Calu3 (cell line): ENCODE results near the gene CSTB. TPM values are rescaled to one million over a fixed set of nuclear protein-coding genes. Genes with fewer than 3 reads are reported as not detected.

Experiments used
- BruUV-seq: library from RNA; stranded (reverse); fragments of 400-500 nt; replicated peaks from 2 replicates; lab custom pipeline; 2021; lab: Mats Ljungman, UMichigan
- CTCF ChIA-PET: fragments of 300-600 bp; sonication (Branson Sonifier 250); formaldehyde crosslinking; loops from one replicate; lab custom pipeline; 2022; ENCODE audit warnings: antibody characterized with exemption; lab: Charles Lee
- DNase-seq: peaks from one replicate; pipeline ENCODE4 v3.0.0; 2022
- H3K27ac Mint-ChIP-seq: one replicate; pipeline ENCODE4 v1.8.0; 2022; ENCODE audit warnings: mixed read lengths; ENCODE audit not compliant: unreplicated experiment
- H3K27me3 Mint-ChIP-seq: one replicate; pipeline ENCODE4 v1.8.0; 2022; ENCODE audit warnings: mixed read lengths; ENCODE audit not compliant: unreplicated experiment
- H3K36me3 Mint-ChIP-seq: one replicate; pipeline ENCODE4 v1.8.0; 2022; ENCODE audit warnings: mild to moderate bottlenecking, moderate library complexity, mixed read lengths; ENCODE audit not compliant: insufficient read depth, unreplicated experiment
- H3K4me1 Mint-ChIP-seq: one replicate; pipeline ENCODE4 v1.8.0; 2022; ENCODE audit warnings: mild to moderate bottlenecking, low read depth, mixed read lengths; ENCODE audit not compliant: unreplicated experiment
- H3K4me3 Mint-ChIP-seq: one replicate; pipeline ENCODE4 v1.8.0; 2022; ENCODE audit warnings: mild to moderate bottlenecking, low read depth, moderate library complexity, mixed read lengths; ENCODE audit not compliant: unreplicated experiment
- H3K9me3 Mint-ChIP-seq: one replicate; pipeline ENCODE4 v1.8.0; 2022; ENCODE audit warnings: low read depth, mixed read lengths; ENCODE audit not compliant: unreplicated experiment
- intact Hi-C: fragments of 100-400 bp; cut with micrococcal nuclease; formaldehyde crosslinking; loops from one replicate; pipeline ENCODE4 v1.10.0; 2022; ENCODE audit not compliant: unreplicated experiment
- total RNA-seq: library from RNA; stranded (reverse); gene quantifications from 2 replicates; pipeline ENCODE4 v1.2.3, GENCODE V29; 2022
- TF ChIP-seq, protein P1 (sequence below): fragments of 200-600 bp; IDR thresholded peaks from one replicate; pipeline ENCODE4 v1.8.0; 2022; ENCODE audit warnings: antibody characterized with exemption; ENCODE audit not compliant: unreplicated experiment

Gene CSTB
- total RNA-seq, 1 experiment from 2014 or later: 105 TPM

DNA sequence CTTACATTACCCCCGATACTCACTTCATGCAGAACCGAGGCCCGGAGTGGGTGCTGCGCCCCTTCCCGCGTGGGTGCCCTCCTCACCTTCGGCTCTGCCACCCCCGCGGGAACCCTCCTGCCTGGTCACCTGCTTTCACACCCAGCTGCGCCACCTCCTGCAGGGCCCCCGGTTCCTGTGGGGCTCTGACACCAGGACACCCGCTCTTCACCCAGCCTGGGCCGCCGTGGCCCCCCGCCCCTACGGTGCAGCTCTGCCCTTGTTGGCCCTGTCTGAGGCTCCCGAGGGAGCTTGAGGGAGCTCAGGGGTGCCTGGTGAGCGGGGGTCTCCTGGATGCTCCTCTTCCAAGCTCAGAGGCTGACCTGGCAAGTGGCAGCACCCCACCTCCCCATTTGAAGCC is 32.3 kb upstream of the CSTB start:
- no peak for DNase-seq
- Mint-ChIP-seq H3K27me3 (no peaks in the 10 kb centered on the region), H3K4me1 (no peaks in the 10 kb centered on the region), H3K4me3 (no peak overlapping the region), H3K9me3 (no peaks in the 10 kb centered on the region), H3K36me3 (peaks cover 21% of the 10 kb centered on the region), H3K27ac (no peak overlapping the region)
- BruUV-seq: no TSS peak
- CTCF ChIA-PET: no interaction called here
- intact Hi-C loops: no loop called here
- TF ChIP-seq, protein P1, sequence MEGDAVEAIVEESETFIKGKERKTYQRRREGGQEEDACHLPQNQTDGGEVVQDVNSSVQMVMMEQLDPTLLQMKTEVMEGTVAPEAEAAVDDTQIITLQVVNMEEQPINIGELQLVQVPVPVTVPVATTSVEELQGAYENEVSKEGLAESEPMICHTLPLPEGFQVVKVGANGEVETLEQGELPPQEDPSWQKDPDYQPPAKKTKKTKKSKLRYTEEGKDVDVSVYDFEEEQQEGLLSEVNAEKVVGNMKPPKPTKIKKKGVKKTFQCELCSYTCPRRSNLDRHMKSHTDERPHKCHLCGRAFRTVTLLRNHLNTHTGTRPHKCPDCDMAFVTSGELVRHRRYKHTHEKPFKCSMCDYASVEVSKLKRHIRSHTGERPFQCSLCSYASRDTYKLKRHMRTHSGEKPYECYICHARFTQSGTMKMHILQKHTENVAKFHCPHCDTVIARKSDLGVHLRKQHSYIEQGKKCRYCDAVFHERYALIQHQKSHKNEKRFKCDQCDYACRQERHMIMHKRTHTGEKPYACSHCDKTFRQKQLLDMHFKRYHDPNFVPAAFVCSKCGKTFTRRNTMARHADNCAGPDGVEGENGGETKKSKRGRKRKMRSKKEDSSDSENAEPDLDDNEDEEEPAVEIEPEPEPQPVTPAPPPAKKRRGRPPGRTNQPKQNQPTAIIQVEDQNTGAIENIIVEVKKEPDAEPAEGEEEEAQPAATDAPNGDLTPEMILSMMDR: no peak

DNA sequence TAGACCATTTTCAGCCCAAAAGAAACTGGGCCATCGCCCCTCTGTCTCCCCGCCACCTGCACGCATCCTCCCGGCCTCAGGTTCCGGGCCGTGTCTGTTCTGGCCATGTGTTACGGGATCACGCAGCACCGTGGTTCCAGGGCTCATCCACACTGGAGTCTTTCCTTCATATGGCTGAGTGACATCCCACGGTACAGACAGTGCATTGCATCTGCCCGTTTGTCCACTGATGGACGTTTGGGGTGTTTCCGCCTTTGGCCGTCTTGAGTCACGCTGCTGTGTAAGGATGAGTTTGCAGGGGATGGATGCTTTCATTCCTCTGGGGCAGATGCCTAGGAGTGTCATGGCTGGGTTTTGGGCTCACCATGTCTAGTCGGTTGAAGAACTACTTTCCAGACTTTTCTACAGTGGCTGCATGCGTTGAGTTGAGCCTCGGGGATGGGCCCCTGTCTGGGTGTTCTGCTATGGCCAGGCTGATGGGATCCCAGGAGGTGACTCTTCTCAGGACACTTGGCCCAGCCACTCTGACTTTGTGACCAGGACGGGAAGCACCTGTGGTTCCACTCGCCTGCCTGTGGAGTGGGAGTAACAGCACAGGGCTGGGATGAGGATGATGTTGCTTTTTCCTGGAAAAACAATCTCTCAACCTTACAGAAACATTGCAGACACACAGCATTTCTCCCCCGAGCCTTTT is 30.1 kb upstream of the CSTB start:
- TF ChIP-seq, protein P1: no peak
- BruUV-seq: no TSS peak
- no peak for DNase-seq
- Mint-ChIP-seq H3K27me3 (no peaks in the 10 kb centered on the region), H3K4me1 (no peaks in the 10 kb centered on the region), H3K4me3 (no peak overlapping the region), H3K36me3 (peaks cover 41% of the 10 kb centered on the region), H3K27ac (no peak overlapping the region), H3K9me3 (no peaks in the 10 kb centered on the region)
- CTCF ChIA-PET: no interaction called here
- intact Hi-C loops: no loop called here

DNA sequence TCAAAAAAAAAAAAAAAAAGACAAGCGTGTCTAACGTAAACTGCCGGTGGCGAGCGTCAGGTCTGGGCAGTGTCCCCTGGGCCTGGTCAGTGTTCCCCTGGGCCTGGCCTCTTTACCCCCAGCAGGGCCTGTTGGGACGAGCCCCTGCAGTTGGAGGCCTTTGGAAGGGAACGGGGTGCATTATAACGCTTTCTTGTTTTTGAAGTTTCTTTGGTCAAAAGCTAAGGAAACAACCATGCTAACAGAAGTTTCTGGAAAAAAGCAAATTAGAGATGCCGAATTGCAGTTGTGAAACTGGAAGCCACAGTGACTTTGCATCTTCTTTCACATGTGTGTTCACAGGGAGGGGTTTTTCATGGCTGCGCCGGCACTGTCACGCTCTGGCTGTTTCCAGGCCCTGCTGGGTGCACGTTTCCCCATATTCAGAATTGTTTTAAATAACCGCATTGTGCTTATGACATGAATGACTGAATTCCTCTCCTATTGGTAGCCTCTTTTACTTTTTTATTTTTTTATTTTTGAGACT is 29.2 kb upstream of the CSTB start:
- CTCF ChIA-PET: no interaction called here
- Mint-ChIP-seq H3K27me3 (no peaks in the 10 kb centered on the region), H3K9me3 (no peaks in the 10 kb centered on the region), H3K36me3 (peaks cover 36% of the 10 kb centered on the region), H3K27ac (no peak overlapping the region), H3K4me3 (no peak overlapping the region), H3K4me1 (no peaks in the 10 kb centered on the region)
- TF ChIP-seq, protein P1: no peak
- BruUV-seq: no TSS peak
- no peak for DNase-seq
- intact Hi-C loops: no loop called here

DNA sequence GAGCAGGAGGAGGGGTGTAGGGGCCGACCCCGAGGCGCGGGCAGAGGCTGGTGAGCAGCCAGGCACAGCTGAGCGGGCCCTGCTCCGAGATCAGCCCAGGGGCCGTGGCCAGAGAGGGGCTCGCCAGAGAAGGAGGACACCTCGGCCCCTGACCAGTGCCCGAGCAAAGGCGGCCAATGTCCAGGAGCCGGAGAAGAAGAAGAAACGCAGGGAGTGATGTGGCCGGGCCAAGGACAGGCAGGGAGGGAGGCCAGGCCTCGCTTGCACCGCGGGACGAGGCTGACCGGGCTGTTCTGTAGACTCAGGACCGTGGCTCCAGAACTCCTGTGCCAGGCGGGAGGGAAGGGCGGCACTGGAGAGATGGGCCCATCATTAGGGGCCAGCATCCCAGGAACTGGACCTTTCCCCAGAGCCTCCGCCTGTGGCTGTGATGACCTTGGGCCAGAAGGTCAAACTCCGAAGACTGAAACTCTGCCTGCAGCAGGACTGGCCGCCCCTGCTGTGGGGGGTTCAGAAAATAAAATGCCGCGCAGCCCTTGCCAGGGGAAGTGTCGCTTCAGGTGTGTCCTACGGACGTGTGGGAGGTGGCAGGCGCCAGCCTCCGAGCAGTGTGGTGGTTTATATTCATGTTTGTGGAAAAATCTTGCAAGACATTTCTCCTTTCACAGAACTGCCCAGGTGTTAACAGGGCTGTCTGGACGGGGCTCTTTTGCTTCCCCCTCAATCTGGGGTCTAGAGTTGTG is 27.6 kb upstream of the CSTB start:
- intact Hi-C loops: no loop called here
- DNase-seq: no peak
- Mint-ChIP-seq H3K27me3 (no peaks in the 10 kb centered on the region), H3K4me3 (no peak overlapping the region), H3K36me3 (peaks cover 36% of the 10 kb centered on the region), H3K27ac (no peak overlapping the region), H3K9me3 (no peaks in the 10 kb centered on the region), H3K4me1 (no peaks in the 10 kb centered on the region)
- TF ChIP-seq, protein P1: no peak
- BruUV-seq: no TSS peak
- CTCF ChIA-PET: no interaction called here
